HG03354 (cell line): ENCODE measurements around the gene RAPGEF2.
A peak's percentile ranks its signal among the peaks of the same experiment; 100 is the strongest.
"Not testable (repeated sequence)": the region's sequence is repeated elsewhere in the genome, so short reads cannot be mapped to it uniquely, and the experiment has no call there.

Experiments used
- ATAC-seq: cut with Tn5 transposase; IDR thresholded peaks from one replicate; pipeline ENCODE4 v1.9.1; 2021; ENCODE audit warnings: mild to moderate bottlenecking; ENCODE audit not compliant: unreplicated experiment, poor library complexity, severe bottlenecking

The RAPGEF2 gene

DNA sequence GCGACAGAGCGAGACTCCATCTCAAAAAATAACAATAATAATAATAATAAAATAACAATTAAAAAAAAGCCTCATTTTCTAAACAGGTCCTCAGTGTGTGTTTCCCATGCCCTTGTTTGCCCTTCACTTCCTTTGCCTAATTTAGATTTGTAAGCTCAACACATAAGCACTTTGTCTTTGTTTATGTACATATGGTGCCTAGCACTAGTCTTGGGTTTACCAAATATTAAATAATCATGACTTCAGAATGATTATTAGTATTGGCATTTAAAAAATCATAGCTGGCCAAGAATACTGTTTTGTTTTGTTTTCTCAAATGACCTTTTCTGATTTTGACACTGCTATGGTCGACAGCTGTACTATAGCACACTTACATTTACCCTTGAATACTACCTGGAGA, 6.4 kb upstream of the RAPGEF2 start:
- ATAC-seq: no peak

DNA sequence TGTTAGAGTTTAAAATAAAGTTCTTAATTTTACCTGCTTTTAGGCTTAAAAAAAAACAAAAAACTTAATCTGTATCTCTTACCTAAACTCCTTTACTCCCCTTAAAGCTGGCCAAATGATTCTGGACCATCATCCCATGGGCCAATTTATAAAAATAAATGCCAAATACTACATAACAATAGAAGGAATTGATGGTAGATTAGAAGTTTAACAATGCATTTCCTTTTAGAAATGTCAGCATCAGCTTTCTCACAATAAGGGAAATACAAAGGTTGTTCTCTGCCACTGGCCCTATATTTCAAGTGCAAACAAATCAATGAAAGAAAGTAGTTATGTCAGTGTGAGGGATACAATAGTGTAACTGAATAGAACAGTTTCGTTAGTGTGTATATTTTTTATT, 5.7 kb upstream of the RAPGEF2 start:
- ATAC-seq: no peak

DNA sequence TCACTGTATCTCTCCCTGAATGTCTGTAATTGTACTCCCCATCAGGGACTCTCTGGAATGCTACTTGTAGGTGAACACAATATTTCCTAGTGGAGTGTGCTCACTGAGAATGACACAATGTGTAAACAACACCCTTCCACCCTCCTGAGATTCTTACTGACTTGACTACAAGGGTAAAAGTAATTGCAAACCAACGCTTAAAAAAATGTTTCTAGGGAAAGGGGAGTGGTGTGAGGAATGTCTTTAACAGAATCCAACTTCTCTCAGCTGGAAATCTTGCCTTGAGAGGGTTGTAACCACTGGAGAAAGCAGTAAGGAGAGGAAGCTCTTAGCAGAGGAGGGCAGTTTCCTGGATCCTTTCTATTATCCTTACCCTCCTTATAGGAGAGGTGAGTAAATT, 5.1 kb upstream of the RAPGEF2 start:
- ATAC-seq: no peak

DNA sequence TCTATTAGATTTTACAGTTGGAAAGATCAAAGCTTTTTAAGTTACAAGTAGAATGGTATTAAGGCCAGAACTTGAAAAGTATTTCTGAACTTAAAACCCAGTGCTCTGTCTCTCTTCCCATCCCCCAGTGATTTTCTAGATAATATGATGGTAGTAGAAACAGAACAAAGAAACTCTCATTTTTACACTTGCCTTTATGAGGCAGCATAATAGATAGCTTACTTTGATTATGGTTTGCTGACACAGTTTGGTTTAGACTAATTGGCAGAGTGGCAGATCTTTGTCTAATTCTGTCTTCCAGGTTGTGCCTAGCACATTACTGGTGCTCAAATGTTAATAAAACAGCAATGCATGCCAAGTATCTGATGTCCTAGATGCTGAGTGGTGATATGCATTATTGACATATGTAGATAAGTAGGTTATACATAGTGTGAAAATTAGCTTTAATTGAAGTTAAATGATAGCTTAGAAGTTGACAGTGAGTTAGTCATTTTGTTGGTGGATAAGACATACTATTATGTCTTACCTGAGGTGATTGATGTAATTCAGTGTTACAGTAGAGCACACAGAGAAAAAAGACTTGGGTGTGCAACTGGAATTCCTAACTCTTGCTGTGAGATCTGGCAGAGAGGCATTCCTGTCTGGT, 4.3 kb upstream of the RAPGEF2 start:
- no peak for ATAC-seq

DNA sequence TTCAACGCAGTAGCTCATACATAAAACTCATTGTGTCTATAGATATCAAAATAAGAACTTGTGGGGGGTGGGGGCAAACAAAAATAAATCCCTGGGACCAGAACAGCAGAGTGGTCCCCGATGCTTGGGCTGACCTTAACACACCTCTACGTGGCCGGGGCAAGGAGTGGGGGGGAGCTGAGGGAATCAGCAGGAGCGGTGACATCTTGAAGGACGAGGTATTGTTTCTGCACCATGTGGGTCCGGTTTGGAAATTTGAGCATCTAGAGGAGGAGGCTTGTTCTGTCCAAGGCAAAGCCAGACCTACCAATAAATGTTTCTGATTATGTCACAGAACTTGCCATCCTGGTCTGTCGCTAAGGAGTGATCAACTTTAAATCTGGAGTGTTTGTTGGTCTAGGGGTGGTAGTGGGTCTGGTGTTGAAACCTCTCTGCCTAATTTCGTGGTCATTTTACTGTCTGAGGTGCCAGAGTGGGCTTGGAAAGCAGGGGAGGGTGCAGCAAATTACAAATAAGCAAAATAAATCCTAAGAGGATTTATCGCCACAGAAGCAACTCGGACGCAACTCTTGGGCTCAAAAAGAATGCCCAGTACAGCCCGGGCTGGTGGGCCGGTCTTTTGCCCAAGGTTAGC, 774 bp upstream of the RAPGEF2 start:
- no peak for ATAC-seq

DNA sequence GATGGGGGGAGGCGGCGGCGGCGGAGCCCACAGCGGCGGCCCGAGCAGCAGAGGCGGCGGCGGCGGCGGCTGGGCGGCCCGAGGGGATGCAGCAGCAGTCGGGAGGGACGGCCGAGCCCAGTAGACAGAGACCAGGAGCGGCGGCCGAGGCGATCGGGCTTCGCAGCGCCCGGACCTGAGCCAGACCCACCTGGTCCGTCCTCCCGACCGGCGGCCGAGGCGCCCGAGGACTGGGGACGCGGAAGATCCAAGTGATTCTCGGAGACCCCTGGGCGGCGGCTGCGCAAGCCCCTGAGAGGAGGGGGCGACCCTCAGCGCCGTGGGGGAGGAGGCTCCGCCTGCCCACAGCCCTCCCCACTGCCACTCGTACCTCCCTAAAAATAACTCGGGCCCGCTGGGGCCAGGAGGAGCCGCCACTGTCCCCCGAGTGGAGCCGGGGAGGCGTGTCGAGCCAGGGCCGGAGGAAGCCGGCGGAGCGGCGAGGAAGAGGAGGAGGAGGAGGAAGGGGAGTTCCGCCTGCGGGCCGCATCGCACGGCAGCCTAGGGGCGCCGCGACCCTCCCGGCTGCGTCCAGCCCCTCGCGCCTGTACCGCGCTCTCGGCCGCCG, 608 bp downstream of the RAPGEF2 start:
- peak; percentile 36 for ATAC-seq

DNA sequence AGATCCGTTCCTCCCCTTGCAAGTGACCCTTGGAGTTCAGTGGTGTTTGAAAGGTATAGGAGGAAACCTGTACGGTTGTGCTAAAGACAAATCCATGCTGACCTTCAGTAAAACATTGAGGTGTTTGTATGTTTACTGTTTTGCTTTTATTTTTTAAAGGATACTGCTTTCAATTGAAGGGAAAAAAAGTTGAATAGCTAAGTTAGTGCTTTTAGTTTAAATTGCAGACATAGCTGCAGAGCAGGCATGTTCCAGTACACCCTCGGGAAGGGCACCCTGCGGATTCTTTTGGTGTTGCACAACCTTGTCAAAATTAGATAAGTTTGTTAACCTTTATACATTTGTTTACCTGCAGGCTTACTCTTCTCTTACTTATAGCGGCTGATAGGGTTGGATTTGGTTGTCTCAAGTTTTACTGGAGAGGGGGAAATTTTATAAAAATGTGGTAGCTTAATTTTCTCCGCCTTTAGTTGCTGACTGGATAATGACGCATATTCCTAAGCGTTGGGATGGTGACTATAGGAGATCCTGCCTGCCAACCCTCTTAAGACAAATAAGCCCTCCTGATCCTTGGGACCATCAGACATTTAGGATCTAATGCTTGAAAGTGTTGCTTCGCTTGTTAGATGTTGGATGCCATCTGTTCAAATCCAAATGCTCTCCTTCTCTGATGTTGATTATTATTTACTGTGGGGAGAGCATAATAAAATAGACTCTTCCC, 2.0 kb downstream of the RAPGEF2 start:
- no peak for ATAC-seq

DNA sequence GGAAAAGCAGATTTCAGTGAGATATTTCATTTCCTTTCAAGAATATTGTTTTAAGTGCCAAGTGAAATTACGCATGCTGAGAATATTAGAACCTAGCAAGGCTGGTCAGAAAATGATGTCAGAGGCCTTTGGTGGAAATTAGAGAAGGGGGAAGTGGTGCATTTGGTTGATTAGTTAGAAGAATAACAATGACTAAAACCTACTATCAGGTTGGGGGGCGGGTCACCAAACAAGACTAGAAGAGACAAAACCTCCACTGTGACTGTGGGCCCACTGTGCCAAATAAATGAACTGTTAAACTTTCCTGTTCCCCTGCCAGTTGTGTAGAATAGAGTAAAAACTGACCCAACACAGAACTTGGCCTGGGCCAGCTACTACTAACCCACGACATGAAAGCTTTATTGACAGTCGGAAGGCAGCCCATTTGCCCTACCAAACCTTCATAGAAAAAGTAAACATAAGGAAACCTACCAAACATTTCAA, 2.9 kb downstream of the RAPGEF2 start:
- peak; percentile 19 for ATAC-seq

DNA sequence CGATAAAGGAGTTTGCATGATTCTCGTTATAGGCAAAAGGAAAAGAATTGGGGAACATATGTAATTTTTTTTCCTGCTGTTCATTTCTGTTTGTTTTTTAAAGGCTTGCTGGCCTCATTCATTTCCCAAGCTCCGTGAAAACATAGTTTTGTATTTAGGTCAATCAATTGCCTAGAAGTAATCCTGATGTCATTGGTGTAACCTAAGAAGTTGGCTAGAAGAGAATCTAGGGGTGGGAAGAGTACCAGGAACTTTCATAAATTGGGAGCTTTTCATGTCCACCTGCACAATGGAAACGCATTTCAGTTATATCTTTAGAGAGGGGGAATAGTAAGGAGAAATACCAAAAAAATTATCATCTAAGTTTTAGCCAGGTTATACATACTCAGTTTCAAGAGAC, 3.8 kb downstream of the RAPGEF2 start:
- no peak for ATAC-seq

DNA sequence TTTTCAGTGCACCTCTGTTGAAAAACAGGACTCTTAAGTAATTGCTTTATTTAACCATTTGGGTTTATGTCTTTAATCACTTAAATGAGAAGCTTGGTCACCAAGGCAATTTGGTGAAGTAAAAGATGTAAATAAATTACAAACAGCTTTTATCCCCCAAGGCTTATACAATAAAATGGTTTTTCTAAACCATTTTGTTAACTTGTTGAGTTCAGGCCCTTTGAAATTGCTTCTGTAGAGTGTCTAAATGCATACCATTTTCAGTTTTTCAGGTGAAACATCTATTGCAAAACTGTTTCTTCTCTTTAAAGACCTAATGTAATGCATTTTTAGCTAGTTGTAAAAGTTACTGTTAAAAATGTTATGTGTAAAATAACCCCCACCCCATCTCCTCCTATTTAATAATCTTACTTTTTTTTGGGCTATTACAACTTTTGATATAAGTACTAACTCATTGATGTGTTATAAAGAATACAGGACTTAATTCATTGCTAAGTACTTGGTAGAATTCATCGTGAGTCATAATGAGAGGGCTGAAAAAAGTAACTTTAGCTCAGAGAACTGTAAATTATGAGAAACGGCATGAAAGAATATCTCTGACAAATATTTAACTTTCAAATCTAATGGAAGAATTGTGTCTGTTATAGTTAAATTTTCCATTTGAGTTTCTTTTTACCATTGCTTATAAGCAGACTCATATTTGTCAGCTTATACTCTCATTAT, 4.5 kb downstream of the RAPGEF2 start:
- ATAC-seq: no peak

DNA sequence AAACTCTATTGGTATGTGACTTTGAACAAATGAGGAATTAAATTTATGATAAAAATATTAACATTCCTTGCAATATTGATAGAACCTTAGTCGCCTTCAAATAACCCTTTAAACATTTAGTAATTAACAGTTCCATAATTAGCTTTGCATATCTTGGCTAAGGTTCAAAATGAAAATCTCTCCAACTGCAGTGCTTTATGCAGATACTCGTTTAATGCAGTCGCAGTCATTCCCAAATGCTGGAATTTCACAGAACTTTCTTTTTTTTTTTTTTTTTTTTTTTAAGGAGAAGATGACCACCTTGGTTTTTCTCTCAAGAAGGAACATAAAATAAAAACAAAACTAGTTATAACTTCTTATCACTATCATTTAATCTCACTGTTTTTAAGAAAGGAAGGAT, 5.2 kb downstream of the RAPGEF2 start:
- no peak for ATAC-seq

DNA sequence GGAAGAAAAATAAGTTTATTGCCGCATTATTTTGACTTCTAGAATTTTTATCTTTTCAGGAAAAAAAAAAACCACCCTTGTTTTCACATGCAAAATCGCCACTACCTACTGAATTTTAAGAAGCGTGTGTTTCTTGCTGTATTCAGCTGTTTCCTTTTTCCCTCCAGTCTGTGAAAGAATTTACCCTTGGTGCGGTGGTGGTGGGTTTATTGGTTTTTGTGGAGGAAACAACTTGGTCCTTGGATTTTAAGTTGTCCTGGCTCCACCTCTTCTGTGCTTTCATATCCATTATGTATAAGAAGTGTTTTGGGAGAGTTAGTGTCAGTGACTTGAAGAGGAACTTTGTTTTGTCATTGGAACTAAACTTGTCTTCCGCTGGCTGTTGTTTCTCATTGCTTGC, 8.1 kb downstream of the RAPGEF2 start:
- no peak for ATAC-seq

DNA sequence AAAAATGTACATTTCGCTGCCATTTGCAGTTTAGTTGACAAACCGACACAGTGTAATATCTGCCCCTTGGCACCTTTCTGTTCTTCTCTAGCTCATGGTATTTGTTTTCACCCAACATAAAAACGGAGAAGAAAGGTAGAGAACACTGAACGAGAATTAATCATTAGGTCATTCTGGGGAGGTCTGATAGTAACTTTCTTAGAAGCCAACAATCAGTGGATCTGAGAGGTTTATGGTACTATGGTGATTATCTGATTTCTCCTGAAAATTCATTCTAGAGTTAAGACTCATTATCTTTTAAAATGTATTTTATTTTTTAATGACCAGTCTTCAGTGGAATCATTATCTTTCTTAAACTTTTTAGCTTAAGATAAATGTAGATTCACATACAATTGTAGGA, 8.5 kb downstream of the RAPGEF2 start:
- no peak for ATAC-seq

DNA sequence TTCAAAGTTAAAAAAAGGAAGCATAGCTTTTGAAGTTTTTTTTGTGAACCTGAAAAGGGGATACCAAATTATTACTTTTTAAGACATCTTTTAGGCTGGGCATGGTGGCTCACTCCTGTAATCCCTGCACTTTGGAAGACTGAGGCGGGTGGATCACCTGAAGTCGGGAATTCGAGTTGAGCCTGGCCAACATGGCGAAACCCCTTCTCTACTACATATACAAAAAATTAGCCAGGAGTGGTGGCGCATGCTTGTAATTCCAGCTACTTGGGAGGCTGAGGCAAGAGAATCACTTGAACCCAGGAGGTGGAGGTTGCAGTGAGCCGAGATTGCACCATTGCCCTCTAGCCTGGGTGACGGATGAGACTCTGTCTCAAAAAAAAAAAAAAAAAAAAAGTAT, 10.5 kb downstream of the RAPGEF2 start:
- ATAC-seq: not testable (repeated sequence)

DNA sequence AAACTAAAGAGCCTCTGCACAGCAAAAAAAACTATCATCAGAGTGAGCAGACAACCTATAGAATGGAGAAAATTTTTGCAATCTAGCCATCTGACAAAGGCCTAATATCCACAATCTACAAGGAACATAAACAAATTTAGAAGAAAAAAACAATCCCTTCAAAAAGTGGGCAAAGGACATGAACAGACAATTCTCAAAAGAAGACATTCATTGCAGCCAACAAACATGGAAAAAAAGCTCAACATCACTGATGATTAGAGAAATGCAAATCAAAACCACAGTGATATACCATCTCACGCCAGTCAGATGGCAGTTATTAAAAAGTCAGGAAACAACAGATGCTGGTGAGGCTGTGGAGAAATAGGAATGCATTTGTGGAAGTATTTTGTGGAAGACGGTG, 13.2 kb downstream of the RAPGEF2 start:
- ATAC-seq: not testable (repeated sequence)

DNA sequence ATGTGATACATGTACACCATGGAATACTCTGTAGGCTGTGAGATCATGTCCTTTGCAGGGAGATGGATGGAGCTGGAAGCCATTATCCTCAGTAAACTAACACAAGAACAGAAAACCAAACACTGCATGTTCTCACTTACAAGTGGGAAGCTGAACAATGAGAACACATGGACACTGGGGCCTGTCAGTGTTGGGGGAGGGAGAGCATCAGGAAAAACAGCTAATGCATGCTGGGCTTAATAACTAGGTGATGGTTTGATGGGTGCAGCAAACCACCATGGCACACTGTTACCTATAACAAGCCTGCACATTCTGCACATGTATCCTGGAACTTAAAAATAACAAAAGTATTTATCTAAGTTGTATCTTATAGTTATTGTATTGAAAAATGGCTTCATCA, 13.8 kb downstream of the RAPGEF2 start:
- not testable (repeated sequence) for ATAC-seq

DNA sequence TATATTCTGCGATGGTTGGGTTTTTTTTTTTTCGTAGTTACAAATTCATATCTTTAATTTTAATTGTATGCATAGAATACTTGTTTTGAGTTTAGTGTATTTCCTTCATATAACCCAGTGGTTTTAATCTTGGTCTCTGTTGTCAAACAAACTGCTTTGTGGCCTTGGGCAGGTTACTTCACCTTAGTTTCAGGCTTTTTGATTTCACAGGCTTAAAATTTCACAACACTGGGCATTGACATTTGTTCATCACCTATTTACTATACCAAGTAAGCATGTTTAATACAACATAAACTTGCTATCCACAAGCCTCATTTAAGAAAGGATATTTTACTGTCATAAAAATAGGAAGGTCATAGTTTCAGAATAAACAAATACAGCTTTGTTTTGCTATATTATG, 14.7 kb downstream of the RAPGEF2 start:
- no peak for ATAC-seq

DNA sequence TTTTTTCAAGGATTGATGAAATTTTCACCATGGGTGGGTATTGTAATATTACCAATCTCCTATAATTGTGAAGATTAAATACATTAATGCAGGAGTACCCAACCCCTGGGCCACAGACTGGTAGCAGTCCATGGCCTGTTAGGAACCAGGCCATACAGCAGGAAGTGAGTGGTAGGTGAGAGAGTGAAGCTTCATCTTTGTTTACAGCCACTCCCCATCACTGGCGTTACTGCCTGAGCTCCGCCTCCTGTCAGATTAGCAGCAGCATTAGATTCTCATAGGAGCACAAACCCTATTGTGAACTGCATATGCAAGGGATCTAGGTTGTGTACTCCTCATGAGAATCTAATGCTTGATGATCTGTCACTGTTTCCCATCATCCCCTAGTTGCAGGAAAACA, 15.1 kb downstream of the RAPGEF2 start:
- ATAC-seq: peak; percentile 62

DNA sequence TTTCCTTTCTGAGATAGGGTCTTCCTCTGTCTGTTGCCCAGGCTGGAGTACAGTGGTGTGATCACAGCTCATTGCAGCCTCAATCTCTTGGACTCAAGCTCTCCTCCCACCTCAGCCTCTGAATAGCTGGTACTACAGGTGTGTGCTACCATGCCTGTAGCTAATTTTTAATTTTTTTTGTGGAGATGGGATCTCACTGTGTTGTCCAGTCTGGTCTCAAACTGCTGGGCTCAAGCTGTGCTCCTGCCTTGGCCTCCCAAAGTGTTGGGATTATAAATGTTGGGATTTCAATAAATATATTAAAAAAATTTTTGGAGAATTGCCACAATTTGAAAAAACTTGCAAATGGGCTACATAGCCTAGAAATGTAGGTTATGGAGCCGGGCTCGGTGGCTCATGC, 18.5 kb downstream of the RAPGEF2 start:
- ATAC-seq: no peak

DNA sequence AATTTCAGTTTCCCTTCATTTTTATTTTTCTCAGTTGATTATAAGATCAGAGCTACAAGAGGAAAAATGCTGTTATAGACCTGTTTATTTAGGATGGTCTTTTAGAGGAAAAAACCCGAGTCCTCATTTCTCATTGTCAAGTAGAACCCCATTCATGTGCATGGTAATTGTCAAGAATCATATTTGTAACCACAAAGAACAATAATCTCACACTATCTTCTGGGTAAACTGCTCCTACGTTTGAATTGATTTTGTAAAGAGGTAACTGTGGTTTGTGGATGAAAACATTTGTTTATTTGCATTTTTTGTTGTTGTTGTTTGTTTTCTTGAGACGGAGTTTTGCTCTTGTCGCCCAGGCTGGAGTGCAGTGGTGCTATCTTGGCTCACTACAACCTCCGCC, 23.8 kb downstream of the RAPGEF2 start:
- no peak for ATAC-seq
